Peyer's patch (tissue), 4 donors: ENCODE measurements around the gene BCKDHA. TPM values are rescaled to one million over a fixed set of nuclear protein-coding genes. Genes with fewer than 3 reads are reported as not detected.

Source experiments
- DNase-seq, 3 donors: peaks; one replicate each; pipeline ENCODE4 v3.0.0-alpha.2; 2017 to 2019
- H3K27ac ChIP-seq, 4 donors: fragments of 200-600 bp; sonication (generic); one replicate each; pipeline ENCODE4 v1.5.1; 2016 to 2019
- H3K27me3 ChIP-seq, 2 donors: fragments of 200-600 bp; sonication (generic); one replicate each; pipeline ENCODE4 v1.5.1; 2019
- H3K36me3 ChIP-seq, 3 donors: fragments of 200-600 bp; sonication (generic); one replicate each; pipeline ENCODE4 v1.5.1; 2016 to 2019
- H3K4me1 ChIP-seq, 4 donors: fragments of 200-600 bp; sonication (generic); one replicate each; pipeline ENCODE4 v1.5.1; 2016 to 2019
- H3K4me3 ChIP-seq, 4 donors: fragments of 200-600 bp; sonication (generic); 1 replicate in 3 of 4; 2 replicates in 1 of 4; pipeline ENCODE4 v1.5.1; 2016 to 2019; ENCODE audit warnings: mild to moderate bottlenecking in 1 of 4
- H3K9me3 ChIP-seq, 4 donors: fragments of 200-600 bp; sonication (generic); one replicate each; pipeline ENCODE4 v1.5.1; 2016 to 2019; ENCODE audit warnings: mild to moderate bottlenecking in 1 of 4
- POLR2A ChIP-seq, 2 donors: fragments of 450-650 bp; IDR thresholded peaks; one replicate each; pipeline ENCODE4 v1.5.1; 2017; ENCODE audit warnings: antibody characterized with exemption in 2 of 2, mild to moderate bottlenecking in 2 of 2, moderate library complexity in 2 of 2
- total RNA-seq, 4 donors: library from RNA; depleted of rRNA; stranded (reverse); fragments of >200 nt; gene quantifications; one replicate each; pipeline ENCODE4 v1.1.0, GENCODE V29; 2016
- TF ChIP-seq, protein P1 (sequence below), 6 experiments: fragments of 450-650 bp in 4 of 6; fragments of 200-600 bp in 2 of 6; sonication (generic) in 1 of 6; IDR thresholded peaks; one replicate each; pipeline ENCODE4 v1.5.1; 2017 to 2019; ENCODE audit warnings: antibody characterized with exemption in 6 of 6, mild to moderate bottlenecking in 3 of 6, moderate library complexity in 1 of 6

Gene BCKDHA
- total RNA-seq, 4 donors from 2014 or later = 23.9 to 41.7 (median 30.7) TPM

DNA sequence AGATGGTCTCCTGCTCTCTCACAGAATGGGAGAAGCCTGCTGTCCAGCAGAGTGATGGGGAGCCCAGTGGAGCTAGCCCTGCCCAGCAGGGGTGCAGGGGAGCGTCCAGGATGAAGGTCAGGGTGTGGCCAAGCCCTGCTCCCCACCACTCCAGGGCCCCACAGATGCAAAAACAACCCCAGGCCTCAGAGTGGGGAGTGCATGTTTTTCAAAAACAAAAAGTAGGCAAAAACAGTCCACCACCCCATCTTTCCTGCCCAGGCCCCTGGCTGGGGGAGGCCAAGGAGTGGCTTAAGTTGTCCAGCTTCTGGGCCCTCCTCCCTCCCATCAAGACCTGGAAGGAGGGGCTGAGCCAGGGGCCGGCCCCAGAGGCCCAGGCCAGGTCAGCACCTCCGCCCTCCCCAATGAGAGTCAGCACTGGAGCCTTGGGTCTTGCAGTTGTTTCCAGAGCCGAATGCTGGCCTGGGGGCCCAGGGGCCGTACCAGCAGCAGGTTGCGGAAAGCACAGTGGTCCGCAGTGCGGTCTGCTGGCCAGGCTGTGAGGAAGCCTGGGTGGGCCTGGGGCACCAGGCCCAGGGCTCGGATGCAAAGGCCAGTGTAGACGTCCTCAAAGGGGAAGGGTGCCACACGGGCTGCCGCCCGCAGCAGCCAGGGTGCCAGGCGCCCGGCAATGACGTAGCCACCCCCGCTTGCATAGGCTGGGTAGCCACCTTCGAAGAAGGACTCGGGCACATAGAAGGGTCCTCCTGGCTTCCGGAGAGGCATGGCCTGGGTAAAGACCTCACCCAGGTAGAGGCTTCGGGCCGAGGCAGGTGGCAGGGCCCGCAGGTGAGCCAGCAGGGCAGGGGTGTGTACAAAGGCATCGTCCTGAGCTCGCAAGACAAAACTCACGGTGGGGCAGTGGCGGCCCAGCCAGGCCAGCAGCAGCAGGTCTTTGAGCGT lies 27.8 kb downstream of the BCKDHA start:
- H3K27me3 ChIP-seq = no peaks in the 10 kb centered on the region
- peak overlapping the region in 3 of 4 donors; percentile 46 to 67 (median 66) for H3K4me3 ChIP-seq
- TF ChIP-seq, protein P1, sequence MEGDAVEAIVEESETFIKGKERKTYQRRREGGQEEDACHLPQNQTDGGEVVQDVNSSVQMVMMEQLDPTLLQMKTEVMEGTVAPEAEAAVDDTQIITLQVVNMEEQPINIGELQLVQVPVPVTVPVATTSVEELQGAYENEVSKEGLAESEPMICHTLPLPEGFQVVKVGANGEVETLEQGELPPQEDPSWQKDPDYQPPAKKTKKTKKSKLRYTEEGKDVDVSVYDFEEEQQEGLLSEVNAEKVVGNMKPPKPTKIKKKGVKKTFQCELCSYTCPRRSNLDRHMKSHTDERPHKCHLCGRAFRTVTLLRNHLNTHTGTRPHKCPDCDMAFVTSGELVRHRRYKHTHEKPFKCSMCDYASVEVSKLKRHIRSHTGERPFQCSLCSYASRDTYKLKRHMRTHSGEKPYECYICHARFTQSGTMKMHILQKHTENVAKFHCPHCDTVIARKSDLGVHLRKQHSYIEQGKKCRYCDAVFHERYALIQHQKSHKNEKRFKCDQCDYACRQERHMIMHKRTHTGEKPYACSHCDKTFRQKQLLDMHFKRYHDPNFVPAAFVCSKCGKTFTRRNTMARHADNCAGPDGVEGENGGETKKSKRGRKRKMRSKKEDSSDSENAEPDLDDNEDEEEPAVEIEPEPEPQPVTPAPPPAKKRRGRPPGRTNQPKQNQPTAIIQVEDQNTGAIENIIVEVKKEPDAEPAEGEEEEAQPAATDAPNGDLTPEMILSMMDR (IDR thresholded peaks at IDR 0.05) = no peak
- no peak for TF ChIP-seq POLR2A (IDR thresholded peaks at IDR 0.05)
- peaks cover 0 to 44% (median 2%) of the 10 kb centered on the region in 3 donors for H3K36me3 ChIP-seq
- peak overlapping the region in 3 of 4 donors; percentile 85 to 98 (median 90) for H3K27ac ChIP-seq
- no peaks in the 10 kb centered on the region for H3K9me3 ChIP-seq
- peaks cover 0 to 74% (median 5%) of the 10 kb centered on the region in 4 donors for H3K4me1 ChIP-seq
- peak in 1 of 3 donors; percentile 67 for DNase-seq

DNA sequence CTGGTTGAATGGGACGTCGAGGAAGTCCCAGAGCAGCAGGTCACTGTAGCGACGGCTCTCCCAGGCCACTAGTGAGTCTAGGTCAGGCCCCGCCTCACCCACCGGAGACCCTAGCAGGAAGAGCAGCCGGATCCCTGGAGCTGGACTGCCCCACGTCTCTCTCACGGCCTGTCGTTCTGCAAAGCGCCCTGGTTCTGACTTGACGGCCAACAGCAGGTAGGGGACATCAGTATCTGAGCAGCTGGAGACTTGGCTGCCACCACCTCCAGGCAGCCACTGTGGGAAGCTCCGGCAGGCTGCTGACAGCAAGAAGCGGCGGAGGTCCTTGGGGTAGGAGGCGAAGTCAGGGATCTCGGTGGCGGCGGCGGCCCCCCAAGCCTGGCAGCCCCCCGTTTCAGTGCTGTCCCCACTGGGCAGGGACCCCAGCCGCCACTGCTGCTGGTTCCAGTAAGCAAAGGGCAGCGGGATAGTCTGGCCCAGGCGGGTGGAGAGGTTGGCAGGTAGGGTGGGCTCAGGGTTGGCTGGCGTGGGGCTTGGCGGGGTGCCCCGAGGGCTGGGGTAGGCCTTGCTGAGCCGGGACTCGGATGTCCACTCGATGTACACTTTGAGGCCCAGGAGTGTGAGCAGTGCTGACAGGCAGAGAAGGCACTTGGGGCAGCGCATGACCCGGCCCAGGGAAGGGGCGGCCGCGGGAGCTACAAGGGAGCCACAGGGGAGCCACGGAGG lies 28.7 kb downstream of the BCKDHA start:
- DNase-seq = peak in 1 of 3 donors; percentile 68
- TF ChIP-seq, protein P1 (IDR thresholded peaks at IDR 0.05) = no peak
- no peak for TF ChIP-seq POLR2A (IDR thresholded peaks at IDR 0.05)
- H3K36me3 ChIP-seq = peaks cover 0 to 40% (median 2%) of the 10 kb centered on the region in 3 donors
- no peaks in the 10 kb centered on the region for H3K9me3 ChIP-seq
- H3K27me3 ChIP-seq = no peaks in the 10 kb centered on the region
- H3K27ac ChIP-seq = peak overlapping the region; percentile 68 to 98 (median 88)
- peaks cover 0 to 65% (median 4%) of the 10 kb centered on the region in 4 donors for H3K4me1 ChIP-seq
- peak overlapping the region in 3 of 4 donors; percentile 46 to 67 (median 66) for H3K4me3 ChIP-seq

DNA sequence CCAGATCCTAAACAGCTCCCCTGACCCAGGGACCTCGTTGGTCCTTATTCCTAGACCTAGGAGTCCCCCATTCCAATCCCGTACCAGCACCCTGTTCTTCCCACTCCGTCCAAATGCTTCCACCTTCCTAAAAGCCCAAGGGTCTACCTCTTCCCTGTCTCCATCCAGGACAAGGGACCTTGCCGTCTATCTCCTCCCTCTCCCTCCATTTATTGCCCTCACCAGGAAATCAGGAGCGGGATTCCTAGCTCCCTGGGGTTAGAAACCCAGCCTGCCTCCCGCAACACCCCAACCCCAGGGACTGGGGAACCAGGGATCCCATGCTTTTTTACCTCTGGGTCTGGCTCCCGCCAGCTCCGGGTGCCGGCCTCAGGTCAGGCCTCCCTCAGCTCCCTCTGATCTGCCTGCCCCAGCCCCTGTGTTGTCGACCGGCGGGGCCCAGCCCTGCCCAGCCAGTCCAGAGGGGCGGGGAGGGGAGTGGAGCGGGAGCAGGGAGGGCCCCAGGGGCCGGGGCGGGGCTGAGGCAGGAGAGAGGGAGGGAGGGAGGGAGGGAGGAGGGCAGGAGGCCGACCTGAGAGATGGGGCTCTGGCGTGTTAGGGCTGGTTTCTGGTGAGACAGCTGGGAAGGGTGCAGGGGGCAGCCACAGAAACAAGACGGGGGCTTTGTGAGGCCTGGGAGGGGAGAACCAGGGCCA lies 29.5 kb downstream of the BCKDHA start, which contains the start of gene B3GNT8:
TSS of gene B3GNT8 (minus strand) at position 423 of the 695 bp plus-strand sequence. CDS start 596 bp downstream, outside the sequence.
- TF ChIP-seq, protein P1 (IDR thresholded peaks at IDR 0.05) = no peak
- peak; percentile 97 to 98 for TF ChIP-seq POLR2A (IDR thresholded peaks at IDR 0.05)
- peak; percentile 31 to 95 (median 93) for DNase-seq
- Histone ChIP-seq H3K36me3 (peaks cover 0 to 44% (median 2%) of the 10 kb centered on the region in 3 donors), H3K4me1 (peaks cover 0 to 57% (median 4%) of the 10 kb centered on the region in 4 donors), H3K27ac (peak within 1 kb of the TSS; percentile 68 to 98 (median 88)), H3K9me3 (no peaks in the 10 kb centered on the region), H3K27me3 (no peaks in the 10 kb centered on the region), H3K4me3 (peak within 1 kb of the TSS; percentile 16 to 67 (median 56))

GRCh38 chr19:41427647-41428480 lies 30.2 kb downstream of the BCKDHA start:
- peak overlapping the region; percentile 68 to 98 (median 88) for H3K27ac ChIP-seq
- no peaks in the 10 kb centered on the region for H3K9me3 ChIP-seq
- peak overlapping the region; percentile 16 to 67 (median 56) for H3K4me3 ChIP-seq
- H3K36me3 ChIP-seq = peaks cover 0 to 41% (median 2%) of the 10 kb centered on the region in 3 donors
- H3K4me1 ChIP-seq = peaks cover 0 to 49% (median 4%) of the 10 kb centered on the region in 4 donors
- H3K27me3 ChIP-seq = no peaks in the 10 kb centered on the region
- no peak for TF ChIP-seq POLR2A (IDR thresholded peaks at IDR 0.05)
- TF ChIP-seq, protein P1 (IDR thresholded peaks at IDR 0.05) = peak in 1 of 6 experiments; percentile 7
- DNase-seq = peak; percentile 20 to 73 (median 73)
